ENCODE measurements around the gene KCNQ4.

KCNQ4 gene

GRCh38 chr1:40830419-40830943, 46.9 kb downstream of the KCNQ4 start:
- Histone ChIP-seq H3K4me3 (ENCODE audit: low read length) (no peak overlapping the region), H3K27me3 (ENCODE audit: control insufficient read depth, insufficient read depth, low read length) (peaks cover 8% of the 10 kb centered on the region), H3K36me3 (ENCODE audit: insufficient read depth, low read length) (no peaks in the 10 kb centered on the region), H3K9me3 (replicated peaks; ENCODE audit: low read length) (no peaks in the 10 kb centered on the region), H3K9ac (ENCODE audit: low read depth, low read length) (no peak overlapping the region), H3K4me1 (ENCODE audit: control insufficient read depth, insufficient read depth, low read length) (peaks cover under 1% of the 10 kb centered on the region), H3K4me2 (ENCODE audit: low read length) (no peak overlapping the region)

DNA sequence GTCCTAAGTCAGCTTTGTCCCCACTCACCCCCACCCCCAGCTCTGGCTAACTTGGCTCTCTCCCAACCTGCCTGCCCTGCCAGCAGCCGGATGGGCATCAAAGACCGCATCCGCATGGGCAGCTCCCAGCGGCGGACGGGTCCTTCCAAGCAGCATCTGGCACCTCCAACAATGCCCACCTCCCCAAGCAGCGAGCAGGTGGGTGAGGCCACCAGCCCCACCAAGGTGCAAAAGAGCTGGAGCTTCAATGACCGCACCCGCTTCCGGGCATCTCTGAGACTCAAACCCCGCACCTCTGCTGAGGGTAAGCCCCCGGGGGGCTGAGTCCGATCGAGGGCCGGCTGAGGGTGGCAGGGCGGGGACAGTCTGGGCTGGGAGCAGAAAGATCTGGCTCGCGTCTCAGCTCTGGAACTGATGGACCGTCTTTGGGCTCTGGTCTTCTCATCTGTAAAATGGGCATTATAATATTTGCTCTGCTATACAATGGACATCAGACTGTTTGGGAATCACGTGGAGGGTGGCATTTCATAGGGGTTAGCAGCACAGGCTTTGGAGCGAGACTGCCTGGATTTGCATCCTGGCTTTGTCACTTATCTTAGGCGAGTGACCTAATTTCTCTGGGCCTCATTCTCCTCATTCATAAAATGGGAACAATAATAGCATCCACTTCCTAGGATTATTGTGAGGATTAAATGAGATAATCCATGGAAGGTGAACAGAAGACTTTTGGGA, 47.6 kb downstream of the KCNQ4 start:
- no peaks in the 10 kb centered on the region for H3K36me3 ChIP-seq (ENCODE audit: insufficient read depth, low read length)

GRCh38 chr1:40833979-40834378, 50.4 kb downstream of the KCNQ4 start:
- Histone ChIP-seq H3K4me2 (ENCODE audit: low read length) (no peak overlapping the region), H3K9me3 (replicated peaks; ENCODE audit: low read length) (no peaks in the 10 kb centered on the region), H3K4me3 (ENCODE audit: low read length) (no peak overlapping the region), H3K27me3 (ENCODE audit: control insufficient read depth, insufficient read depth, low read length) (peaks cover 19% of the 10 kb centered on the region), H3K4me1 (ENCODE audit: control insufficient read depth, insufficient read depth, low read length) (no peaks in the 10 kb centered on the region), H3K36me3 (ENCODE audit: insufficient read depth, low read length) (no peaks in the 10 kb centered on the region), H3K9ac (ENCODE audit: low read depth, low read length) (no peak overlapping the region)

More for the DNA sequence above, 47.6 kb downstream of the KCNQ4 start:
- no peak overlapping the region for H3K9ac ChIP-seq (ENCODE audit: low read depth, low read length)
- H3K27me3 ChIP-seq (ENCODE audit: control insufficient read depth, insufficient read depth, low read length), result peaks cover 15% of the 10 kb centered on the region
- no peak overlapping the region for H3K4me3 ChIP-seq (ENCODE audit: low read length)
- no peak overlapping the region for H3K4me2 ChIP-seq (ENCODE audit: low read length)
- H3K9me3 ChIP-seq (replicated peaks; ENCODE audit: low read length), result no peaks in the 10 kb centered on the region
- H3K4me1 ChIP-seq (ENCODE audit: control insufficient read depth, insufficient read depth, low read length), result no peaks in the 10 kb centered on the region

DNA sequence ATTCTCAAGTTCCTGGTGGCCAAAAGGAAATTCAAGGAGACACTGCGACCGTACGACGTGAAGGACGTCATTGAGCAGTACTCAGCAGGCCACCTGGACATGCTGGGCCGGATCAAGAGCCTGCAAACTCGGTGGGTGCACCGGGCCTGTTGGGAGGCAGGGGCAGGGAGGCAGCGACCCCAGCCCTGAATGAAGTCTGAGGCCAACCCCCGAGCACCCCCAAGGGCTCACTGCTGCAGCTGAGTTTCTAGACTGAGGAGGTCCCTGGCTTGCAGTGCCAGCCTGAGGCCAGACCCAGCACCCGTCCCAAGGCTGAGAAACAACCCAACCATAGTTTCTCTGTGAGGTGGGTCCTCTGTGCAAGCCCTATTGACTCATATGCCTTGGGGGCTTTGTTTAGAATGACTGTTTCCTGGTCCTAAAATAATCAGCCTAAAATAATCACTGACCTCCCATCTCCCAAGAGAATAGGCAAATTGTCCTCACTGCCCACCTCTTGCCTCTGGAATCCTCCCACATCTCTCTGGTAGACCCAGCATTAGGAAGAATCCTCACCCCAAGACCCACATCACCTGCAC, 51.5 kb downstream of the KCNQ4 start:
- Histone ChIP-seq H3K36me3 (ENCODE audit: insufficient read depth, low read length) (no peaks in the 10 kb centered on the region), H3K4me1 (ENCODE audit: control insufficient read depth, insufficient read depth, low read length) (no peaks in the 10 kb centered on the region), H3K9me3 (replicated peaks; ENCODE audit: low read length) (no peaks in the 10 kb centered on the region), H3K27me3 (ENCODE audit: control insufficient read depth, insufficient read depth, low read length) (peaks cover 19% of the 10 kb centered on the region), H3K9ac (ENCODE audit: low read depth, low read length) (no peak overlapping the region), H3K4me3 (ENCODE audit: low read length) (no peak overlapping the region), H3K4me2 (ENCODE audit: low read length) (no peak overlapping the region)

DNA sequence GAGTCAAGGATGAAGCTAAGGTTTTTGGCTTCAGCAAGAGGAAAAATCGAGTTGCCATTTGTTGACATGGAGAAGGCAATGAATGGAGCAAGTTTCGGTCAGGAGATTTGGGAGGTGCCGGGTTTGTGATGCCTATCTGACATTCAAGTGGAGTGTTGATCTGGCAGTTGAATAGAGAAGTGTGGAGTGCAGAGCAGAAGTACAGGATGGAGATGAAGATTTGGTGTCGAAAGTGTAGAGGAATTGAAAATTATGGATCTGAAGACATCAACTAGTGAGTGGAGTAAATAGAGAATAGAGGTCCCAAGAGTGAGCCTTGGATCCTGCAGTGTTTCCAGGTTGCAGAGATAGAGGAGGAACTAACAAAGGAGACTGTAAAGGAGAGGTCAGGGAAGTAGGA, 52.7 kb downstream of the KCNQ4 start:
- H3K27me3 ChIP-seq (ENCODE audit: control insufficient read depth, insufficient read depth, low read length), result peaks cover 24% of the 10 kb centered on the region
- H3K36me3 ChIP-seq (ENCODE audit: insufficient read depth, low read length), result no peaks in the 10 kb centered on the region
- no peaks in the 10 kb centered on the region for H3K4me1 ChIP-seq (ENCODE audit: control insufficient read depth, insufficient read depth, low read length)
- H3K9me3 ChIP-seq (replicated peaks; ENCODE audit: low read length), result no peaks in the 10 kb centered on the region
- no peak overlapping the region for H3K9ac ChIP-seq (ENCODE audit: low read depth, low read length)
- no peak overlapping the region for H3K4me3 ChIP-seq (ENCODE audit: low read length)
- H3K4me2 ChIP-seq (ENCODE audit: low read length), result no peak overlapping the region

GRCh38 chr1:40837601-40838000, 54.0 kb downstream of the KCNQ4 start:
- Histone ChIP-seq H3K4me1 (ENCODE audit: control insufficient read depth, insufficient read depth, low read length) (no peaks in the 10 kb centered on the region), H3K27me3 (ENCODE audit: control insufficient read depth, insufficient read depth, low read length) (peaks cover 34% of the 10 kb centered on the region), H3K4me3 (ENCODE audit: low read length) (no peak overlapping the region), H3K4me2 (ENCODE audit: low read length) (no peak overlapping the region), H3K36me3 (ENCODE audit: insufficient read depth, low read length) (no peaks in the 10 kb centered on the region), H3K9ac (ENCODE audit: low read depth, low read length) (no peak overlapping the region), H3K9me3 (replicated peaks; ENCODE audit: low read length) (peaks cover 4% of the 10 kb centered on the region)

DNA sequence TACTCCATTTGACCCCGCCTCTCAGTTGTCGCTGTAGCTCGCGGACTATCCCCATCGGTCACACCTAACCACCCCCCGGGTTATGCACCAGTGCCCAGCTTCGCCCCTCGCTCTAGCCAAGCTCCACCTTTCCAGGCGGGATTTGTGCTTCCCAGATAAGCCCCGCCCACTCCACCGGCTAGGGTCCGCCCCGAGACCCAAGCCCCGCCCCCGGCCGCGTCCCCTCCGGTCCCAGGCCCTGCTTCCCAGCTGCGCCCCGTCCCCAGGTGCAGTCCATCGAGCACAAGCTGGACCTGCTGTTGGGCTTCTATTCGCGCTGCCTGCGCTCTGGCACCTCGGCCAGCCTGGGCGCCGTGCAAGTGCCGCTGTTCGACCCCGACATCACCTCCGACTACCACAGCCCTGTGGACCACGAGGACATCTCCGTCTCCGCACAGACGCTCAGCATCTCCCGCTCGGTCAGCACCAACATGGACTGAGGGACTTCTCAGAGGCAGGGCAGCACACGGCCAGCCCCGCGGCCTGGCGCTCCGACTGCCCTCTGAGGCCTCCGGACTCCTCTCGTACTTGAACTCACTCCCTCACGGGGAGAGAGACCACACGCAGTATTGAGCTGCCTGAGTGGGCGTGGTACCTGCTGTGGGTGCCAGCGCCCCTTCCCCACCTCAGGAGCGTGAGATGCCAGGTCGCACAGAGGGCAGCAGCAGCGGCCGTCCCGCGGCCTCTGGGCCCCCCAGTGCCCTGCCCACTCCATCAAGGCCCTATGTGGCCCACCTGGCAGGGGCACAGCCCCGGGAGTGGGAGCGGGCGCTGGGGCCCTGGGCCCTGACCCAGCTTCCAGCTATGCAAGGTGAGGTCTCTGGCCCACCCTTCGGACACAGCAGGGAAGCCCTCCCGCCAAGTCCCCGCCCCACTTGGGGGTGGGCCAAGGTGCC, 54.7 kb downstream of the KCNQ4 start:
- Histone ChIP-seq H3K4me3 (ENCODE audit: low read length) (no peak overlapping the region), H3K9me3 (replicated peaks; ENCODE audit: low read length) (peaks cover 7% of the 10 kb centered on the region), H3K9ac (ENCODE audit: low read depth, low read length) (no peak overlapping the region), H3K36me3 (ENCODE audit: insufficient read depth, low read length) (no peaks in the 10 kb centered on the region), H3K4me1 (ENCODE audit: control insufficient read depth, insufficient read depth, low read length) (no peaks in the 10 kb centered on the region), H3K27me3 (ENCODE audit: control insufficient read depth, insufficient read depth, low read length) (peaks cover 41% of the 10 kb centered on the region), H3K4me2 (ENCODE audit: low read length) (no peak overlapping the region)

DNA sequence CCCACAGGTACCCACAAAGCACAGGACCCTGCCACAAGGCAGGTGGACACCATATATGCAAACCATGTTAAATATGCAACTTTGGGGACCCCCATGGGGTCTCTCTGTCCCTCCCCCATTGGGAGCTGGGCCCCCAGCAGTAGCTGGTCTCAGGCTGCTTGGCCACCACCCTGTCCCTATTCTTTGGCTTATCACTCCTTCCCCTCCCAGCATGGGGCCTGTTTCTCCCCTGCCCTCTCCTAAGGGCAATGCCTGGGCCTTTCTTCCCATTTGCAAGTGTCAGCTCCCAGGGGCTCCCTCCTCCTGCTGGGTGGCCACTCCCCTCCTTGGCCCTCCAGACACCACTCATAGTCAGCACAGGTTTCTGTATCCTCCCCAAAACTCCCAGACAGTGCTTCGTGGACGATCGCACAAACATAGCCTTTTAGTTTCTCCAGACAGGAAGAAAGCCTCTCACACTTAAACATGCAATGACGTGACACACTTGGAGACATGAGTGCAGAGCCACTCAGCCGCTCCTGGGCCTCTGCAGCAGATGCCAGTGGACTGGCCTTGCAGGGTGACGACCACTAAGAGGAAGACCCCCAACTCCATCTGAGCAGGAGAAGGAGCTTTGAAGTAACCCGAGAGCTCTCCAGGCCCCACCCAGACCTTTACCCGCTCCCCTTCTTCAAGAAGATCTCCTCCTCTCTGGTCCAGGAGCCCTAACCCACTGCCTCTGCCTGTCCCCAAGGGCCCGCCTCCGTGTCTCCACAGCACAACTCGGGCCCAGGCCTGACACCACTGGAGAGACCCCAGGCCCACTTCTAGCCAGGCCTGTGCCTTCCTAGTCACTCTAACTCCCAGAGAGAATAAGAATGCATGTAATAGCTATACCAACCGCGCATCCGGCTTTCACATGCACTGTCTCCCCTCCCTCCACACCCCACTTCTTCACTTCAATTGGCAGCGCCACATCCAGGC, 55.7 kb downstream of the KCNQ4 start:
- Histone ChIP-seq H3K4me2 (ENCODE audit: low read length) (no peak overlapping the region), H3K4me1 (ENCODE audit: control insufficient read depth, insufficient read depth, low read length) (no peaks in the 10 kb centered on the region), H3K27me3 (ENCODE audit: control insufficient read depth, insufficient read depth, low read length) (peaks cover 45% of the 10 kb centered on the region), H3K9me3 (replicated peaks; ENCODE audit: low read length) (peaks cover 7% of the 10 kb centered on the region), H3K36me3 (ENCODE audit: insufficient read depth, low read length) (no peaks in the 10 kb centered on the region), H3K4me3 (ENCODE audit: low read length) (no peak overlapping the region), H3K9ac (ENCODE audit: low read depth, low read length) (no peak overlapping the region)

- H3K36me3 ChIP-seq (ENCODE audit: insufficient read depth, low read length), result no peaks in the 10 kb centered on the region
- no peak overlapping the region for H3K4me3 ChIP-seq (ENCODE audit: low read length)
- peaks cover 7% of the 10 kb centered on the region for H3K9me3 ChIP-seq (replicated peaks; ENCODE audit: low read length)
- no peak overlapping the region for H3K9ac ChIP-seq (ENCODE audit: low read depth, low read length)
- peaks cover 45% of the 10 kb centered on the region for H3K27me3 ChIP-seq (ENCODE audit: control insufficient read depth, insufficient read depth, low read length)
- H3K4me1 ChIP-seq (ENCODE audit: control insufficient read depth, insufficient read depth, low read length), result no peaks in the 10 kb centered on the region
- H3K4me2 ChIP-seq (ENCODE audit: low read length), result no peak overlapping the region
Observed at GRCh38 chr1:40839943-40840335, 56.4 kb downstream of the KCNQ4 start.

- H3K36me3 ChIP-seq (ENCODE audit: insufficient read depth, low read length), result no peaks in the 10 kb centered on the region
- peaks cover 7% of the 10 kb centered on the region for H3K9me3 ChIP-seq (replicated peaks; ENCODE audit: low read length)
- H3K4me1 ChIP-seq (ENCODE audit: control insufficient read depth, insufficient read depth, low read length), result no peaks in the 10 kb centered on the region
- no peak overlapping the region for H3K4me3 ChIP-seq (ENCODE audit: low read length)
- H3K4me2 ChIP-seq (ENCODE audit: low read length), result no peak overlapping the region
- no peak overlapping the region for H3K9ac ChIP-seq (ENCODE audit: low read depth, low read length)
- peaks cover 39% of the 10 kb centered on the region for H3K27me3 ChIP-seq (ENCODE audit: control insufficient read depth, insufficient read depth, low read length)
Observed at GRCh38 chr1:40840526-40841323, 57.1 kb downstream of the KCNQ4 start.

Data from skeletal muscle satellite cell (primary cell).